Colonic mucosa (tissue), 4 donors: ENCODE results near the gene CEP95. TPM values are rescaled to one million over a fixed set of nuclear protein-coding genes. Genes with fewer than 3 reads are reported as not detected.

Experiments
- DNase-seq: peaks from one replicate; pipeline ENCODE4 v3.0.0-alpha.2; 2020
- H3K27ac ChIP-seq: fragments of 200-600 bp; one replicate; pipeline ENCODE4 v1.8.0; 2021
- H3K27me3 ChIP-seq: fragments of 200-600 bp; one replicate; pipeline ENCODE4 v1.8.0; 2021
- H3K36me3 ChIP-seq: fragments of 200-600 bp; one replicate; pipeline ENCODE4 v1.8.0; 2021
- H3K4me1 ChIP-seq: fragments of 200-600 bp; one replicate; pipeline ENCODE4 v1.8.0; 2021; ENCODE audit warnings: mild to moderate bottlenecking
- H3K4me3 ChIP-seq: fragments of 200-600 bp; one replicate; pipeline ENCODE4 v1.8.0; 2021
- H3K9ac ChIP-seq, 2 donors: one replicate each; pipeline ENCODE4 v1.7.0; 2013; ENCODE audit warnings: control low read depth in 2 of 2, low read depth in 2 of 2, low read length in 2 of 2
- H3K9me3 ChIP-seq: fragments of 200-600 bp; one replicate; pipeline ENCODE4 v1.8.0; 2021
- intact Hi-C: fragments of 100-400 bp; cut with DNase I; formaldehyde crosslinking; loops from one replicate; pipeline ENCODE4 v1.14.1; 2022
- total RNA-seq, 2 donors: library from RNA; stranded (reverse); fragmentation: NEBNext Ultra II Directional in 1 of 2; extraction: Animal tissue kit (Norgen Biotek cat#: 25700) in 1 of 2; gene quantifications; one replicate each; pipeline ENCODE4 v1.2.1, GENCODE V29; 2021
- TF ChIP-seq, protein P1 (sequence below): fragments of 200-600 bp; IDR thresholded peaks from one replicate; pipeline ENCODE4 v1.8.0; 2022; ENCODE audit warnings: antibody characterized with exemption, mild to moderate bottlenecking
- donor health status: healthy.
- donor health status: DM: no; HTN: no; CAD: no.
- donor health status: DM: no; HTN: no; CAD: no.

Gene CEP95
- total RNA-seq, 2 donors from 2014 or later: 26.4 to 28.5 TPM

DNA sequence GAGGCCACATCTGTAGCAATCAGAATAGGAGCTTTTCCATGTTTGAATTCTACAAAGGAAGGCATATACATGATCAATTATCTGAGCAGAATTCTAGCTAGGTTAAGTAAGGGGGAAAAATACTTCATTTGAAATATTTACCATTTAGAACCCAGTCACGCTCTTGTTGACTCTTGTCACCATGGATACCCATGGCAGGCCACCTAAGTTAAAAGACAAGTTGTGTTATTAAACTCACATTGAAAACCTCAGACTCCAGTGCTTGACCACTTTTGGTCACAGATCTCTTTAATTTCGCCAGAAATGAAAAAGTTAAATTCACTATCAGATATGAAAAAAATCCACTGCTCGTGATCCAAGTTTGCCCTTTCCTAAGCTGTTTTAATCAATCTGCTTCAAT is 4.8 kb upstream of the CEP95 start:
- Histone ChIP-seq H3K9ac (no peak overlapping the region), H3K4me3 (no peak overlapping the region), H3K27me3 (no peaks in the 10 kb centered on the region), H3K9me3 (no peaks in the 10 kb centered on the region), H3K36me3 (peaks cover 36% of the 10 kb centered on the region), H3K4me1 (peaks cover 8% of the 10 kb centered on the region), H3K27ac (no peak overlapping the region)
- no peak for DNase-seq
- intact Hi-C loops: no loop called here
- TF ChIP-seq, protein P1, sequence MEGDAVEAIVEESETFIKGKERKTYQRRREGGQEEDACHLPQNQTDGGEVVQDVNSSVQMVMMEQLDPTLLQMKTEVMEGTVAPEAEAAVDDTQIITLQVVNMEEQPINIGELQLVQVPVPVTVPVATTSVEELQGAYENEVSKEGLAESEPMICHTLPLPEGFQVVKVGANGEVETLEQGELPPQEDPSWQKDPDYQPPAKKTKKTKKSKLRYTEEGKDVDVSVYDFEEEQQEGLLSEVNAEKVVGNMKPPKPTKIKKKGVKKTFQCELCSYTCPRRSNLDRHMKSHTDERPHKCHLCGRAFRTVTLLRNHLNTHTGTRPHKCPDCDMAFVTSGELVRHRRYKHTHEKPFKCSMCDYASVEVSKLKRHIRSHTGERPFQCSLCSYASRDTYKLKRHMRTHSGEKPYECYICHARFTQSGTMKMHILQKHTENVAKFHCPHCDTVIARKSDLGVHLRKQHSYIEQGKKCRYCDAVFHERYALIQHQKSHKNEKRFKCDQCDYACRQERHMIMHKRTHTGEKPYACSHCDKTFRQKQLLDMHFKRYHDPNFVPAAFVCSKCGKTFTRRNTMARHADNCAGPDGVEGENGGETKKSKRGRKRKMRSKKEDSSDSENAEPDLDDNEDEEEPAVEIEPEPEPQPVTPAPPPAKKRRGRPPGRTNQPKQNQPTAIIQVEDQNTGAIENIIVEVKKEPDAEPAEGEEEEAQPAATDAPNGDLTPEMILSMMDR: no peak

DNA sequence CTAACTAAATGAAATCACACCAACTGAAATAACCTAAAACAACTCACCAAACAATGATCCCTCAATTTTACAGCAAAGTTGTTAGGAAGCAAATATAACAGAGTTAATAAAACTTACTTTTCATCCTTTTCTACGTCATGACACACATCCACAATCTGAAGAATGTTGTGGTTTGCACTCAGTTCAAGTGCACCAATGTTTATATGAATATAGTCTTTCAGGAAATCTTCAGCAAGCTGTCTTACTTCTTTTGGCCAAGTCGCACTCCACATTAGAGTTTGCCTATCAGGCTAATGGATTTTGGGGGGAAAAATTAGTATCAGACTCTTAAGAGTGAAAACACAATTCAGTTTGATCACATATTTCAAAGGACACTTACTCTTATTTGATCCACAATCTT is 4.0 kb upstream of the CEP95 start:
- Histone ChIP-seq H3K27ac (no peak overlapping the region), H3K36me3 (peaks cover 36% of the 10 kb centered on the region), H3K9ac (no peak overlapping the region), H3K4me1 (peaks cover 8% of the 10 kb centered on the region), H3K27me3 (no peaks in the 10 kb centered on the region), H3K9me3 (no peaks in the 10 kb centered on the region), H3K4me3 (no peak overlapping the region)
- TF ChIP-seq, protein P1: no peak
- intact Hi-C loops: no loop called here
- DNase-seq: no peak

DNA sequence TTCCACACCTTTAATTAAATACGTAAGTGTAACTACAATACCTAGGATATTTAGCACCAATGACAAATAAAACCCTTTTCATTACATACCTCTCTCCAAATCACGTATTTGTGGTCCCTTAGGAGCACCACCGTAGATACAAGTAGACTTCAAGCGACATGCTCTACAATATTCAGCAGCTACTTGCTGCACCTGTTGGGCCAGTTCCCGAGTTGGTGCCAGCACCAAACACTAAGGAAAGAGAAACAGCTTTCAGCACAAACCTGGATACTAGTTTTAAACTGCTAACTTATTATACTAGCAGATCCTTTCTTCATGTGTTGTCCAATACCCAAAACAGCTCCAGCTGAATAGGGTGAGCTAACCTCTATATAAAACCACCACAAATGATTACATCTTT is 3.4 kb upstream of the CEP95 start:
- peaks cover 8% of the 10 kb centered on the region for H3K4me1 ChIP-seq
- no peak overlapping the region for H3K4me3 ChIP-seq
- intact Hi-C loops: no loop called here
- peak overlapping the region in 1 of 2 donors; percentile 14 for H3K9ac ChIP-seq
- no peaks in the 10 kb centered on the region for H3K27me3 ChIP-seq
- no peak for DNase-seq
- no peaks in the 10 kb centered on the region for H3K9me3 ChIP-seq
- TF ChIP-seq, protein P1: no peak
- H3K27ac ChIP-seq: no peak overlapping the region
- H3K36me3 ChIP-seq: peaks cover 36% of the 10 kb centered on the region

DNA sequence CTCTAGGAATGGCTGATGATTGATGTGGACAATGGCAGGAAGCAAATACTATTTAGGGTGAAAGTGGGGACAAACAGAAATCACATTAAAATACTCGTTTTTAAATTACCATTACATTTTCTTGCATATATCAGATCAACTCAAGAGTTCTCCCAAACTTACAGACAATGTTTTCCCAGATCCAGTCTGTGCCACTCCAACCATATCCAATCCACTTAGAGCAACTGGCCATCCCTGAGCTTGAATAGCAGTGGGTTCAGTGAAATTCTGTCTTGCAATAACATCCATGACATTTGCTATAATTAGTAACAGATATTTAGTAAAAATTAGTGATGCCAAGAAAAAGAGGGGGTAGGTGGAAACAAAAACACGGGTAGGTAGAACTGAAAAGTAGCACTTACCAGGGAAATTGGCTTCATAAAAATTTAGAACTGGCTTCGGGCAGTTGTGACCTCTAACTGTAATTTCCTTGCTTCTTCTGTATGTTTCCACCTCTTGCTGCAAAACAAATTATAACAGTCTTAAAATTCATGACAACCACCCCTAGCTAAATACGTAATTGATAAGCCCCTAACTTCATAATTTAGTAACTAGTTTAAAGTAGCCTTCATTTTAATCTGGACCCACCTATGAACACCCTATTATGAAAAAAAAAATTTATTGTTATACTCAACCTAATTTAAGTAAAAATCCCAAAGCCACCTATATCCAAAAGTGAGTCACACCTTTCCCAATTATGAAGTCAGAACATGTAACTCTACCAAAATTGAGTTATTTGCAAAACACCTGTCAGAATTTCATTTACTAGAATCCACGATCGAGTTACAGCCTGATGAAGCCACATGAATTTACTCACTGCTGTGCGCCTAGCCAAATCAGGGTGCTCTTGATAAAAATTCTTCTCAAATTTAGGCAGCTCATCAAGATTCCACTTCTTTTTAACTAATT is 2.7 kb upstream of the CEP95 start:
- peak overlapping the region; percentile 98 for H3K27ac ChIP-seq
- H3K9ac ChIP-seq: peak overlapping the region; percentile 98 to 99
- DNase-seq: no peak
- intact Hi-C loops: no loop called here
- TF ChIP-seq, protein P1: no peak
- H3K4me1 ChIP-seq: peaks cover 8% of the 10 kb centered on the region
- peaks cover 36% of the 10 kb centered on the region for H3K36me3 ChIP-seq
- no peaks in the 10 kb centered on the region for H3K27me3 ChIP-seq
- H3K9me3 ChIP-seq: no peaks in the 10 kb centered on the region
- H3K4me3 ChIP-seq: peak overlapping the region; percentile 89

DNA sequence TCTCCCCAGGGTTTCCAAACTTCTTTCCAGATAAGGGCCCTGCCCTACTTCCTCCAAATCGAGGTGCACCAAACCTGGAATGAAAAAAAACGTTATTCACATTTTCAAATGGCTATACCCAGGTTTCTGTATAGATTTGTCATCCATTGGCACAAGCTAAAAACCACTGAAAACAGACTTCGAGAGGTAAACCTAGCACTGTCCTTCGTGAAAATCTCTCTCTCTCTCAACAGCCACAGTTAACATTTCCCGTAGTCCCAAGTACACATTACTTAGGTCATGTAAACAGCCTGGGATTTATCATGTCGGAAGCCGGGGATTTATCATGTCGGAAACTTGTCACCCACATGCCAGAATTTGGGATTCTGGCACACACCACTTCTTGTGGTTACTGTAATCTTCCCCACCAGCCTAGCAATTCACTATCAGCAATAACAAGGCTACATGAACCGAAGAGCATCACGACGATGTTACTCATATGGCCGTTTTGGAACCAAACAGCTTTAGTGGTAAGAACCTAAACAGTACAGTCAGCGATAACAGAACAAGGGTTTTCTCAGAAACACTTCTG is 1.9 kb upstream of the CEP95 start:
- no peak for DNase-seq

More for the DNA sequence above, 1.9 kb upstream of the CEP95 start:
- intact Hi-C loops: no loop called here
- peak overlapping the region; percentile 89 for H3K4me3 ChIP-seq
- TF ChIP-seq, protein P1: no peak
- peaks cover 36% of the 10 kb centered on the region for H3K36me3 ChIP-seq
- no peaks in the 10 kb centered on the region for H3K27me3 ChIP-seq
- no peaks in the 10 kb centered on the region for H3K9me3 ChIP-seq
- peak overlapping the region; percentile 98 to 99 for H3K9ac ChIP-seq
- peaks cover 8% of the 10 kb centered on the region for H3K4me1 ChIP-seq
- peak overlapping the region; percentile 98 for H3K27ac ChIP-seq
